ENCODE results near the gene ESR2.

GRCh38 chr14:64117671-64118402 lies 176.3 kb downstream of the ESR2 start:
- TF ChIP-seq CTCF (IDR thresholded peaks at IDR 0.05) (peak in 4 of 7 experiments; percentile 18 to 27 (median 26)), POLR2A (IDR thresholded peaks at IDR 0.05) (no peak)

All from body of pancreas (tissue), 4 donors.